HL-60 (cell line): ENCODE data around the gene MFF.

ENCODE experiments used
- CTCF ChIP-seq: IDR thresholded peaks from one replicate; pipeline ENCODE4 v1.5.1; 2011; ENCODE audit warnings: low read length, control low read depth, inconsistent platforms; ENCODE audit not compliant: insufficient read depth
- POLR2AphosphoS5 ChIP-seq: IDR thresholded peaks from 2 replicates; pipeline ENCODE4 v1.6.1; 2012; ENCODE audit warnings: low read depth

- TF ChIP-seq CTCF (no peak), POLR2AphosphoS5 (no peak)
These were observed 766 bp downstream of the MFF start for GRCh38 chr2:227325839-227326195.
